H9 (cell line): ENCODE data around the gene IRF1. TPM values are rescaled to one million over a fixed set of nuclear protein-coding genes. Genes with fewer than 3 reads are reported as not detected.

Experiments
- DNase-seq: peaks from one replicate; pipeline ENCODE4 v3.0.0-alpha.2; 2017
- H2AFZ ChIP-seq: one replicate; pipeline ENCODE4 v1.6.1; 2013; ENCODE audit warnings: mild to moderate bottlenecking, low read length, control low read depth, moderate library complexity
- H2AK5ac ChIP-seq: 2 replicates; pipeline ENCODE4 v1.6.1; 2013; ENCODE audit warnings: low read length, control low read depth, mixed read lengths; ENCODE audit not compliant: insufficient read length
- H2BK120ac ChIP-seq: one replicate; pipeline ENCODE4 v1.6.1; 2013; ENCODE audit warnings: low read depth, mild to moderate bottlenecking, low read length, control low read depth, inconsistent platforms; ENCODE audit not compliant: poor library complexity, severe bottlenecking
- H2BK12ac ChIP-seq: 2 replicates; pipeline ENCODE4 v1.6.1; 2013; ENCODE audit warnings: low read length, control low read depth, mixed read lengths, low read depth; ENCODE audit not compliant: insufficient read length
- H2BK15ac ChIP-seq: 2 replicates; pipeline ENCODE4 v1.6.1; 2013; ENCODE audit warnings: low read depth, low read length, control low read depth
- H2BK20ac ChIP-seq: one replicate; pipeline ENCODE4 v1.6.1; 2013; ENCODE audit warnings: low read depth, mild to moderate bottlenecking, low read length, control low read depth, inconsistent platforms; ENCODE audit not compliant: poor library complexity, severe bottlenecking
- H2BK5ac ChIP-seq: 2 replicates; pipeline ENCODE4 v1.6.1; 2013; ENCODE audit warnings: low read length, control low read depth, mixed read lengths; ENCODE audit not compliant: insufficient read length
- H3K14ac ChIP-seq: 2 replicates; pipeline ENCODE4 v1.6.1; 2013; ENCODE audit warnings: low read length, control low read depth; ENCODE audit not compliant: insufficient read depth
- H3K18ac ChIP-seq: 2 replicates; pipeline ENCODE4 v1.6.1; 2013; ENCODE audit warnings: low read depth, mild to moderate bottlenecking, mixed read lengths, low read length, control low read depth; ENCODE audit not compliant: insufficient read length
- H3K23ac ChIP-seq: 2 replicates; pipeline ENCODE4 v1.6.1; 2013; ENCODE audit warnings: low read length, control low read depth, mixed read lengths, low read depth; ENCODE audit not compliant: insufficient read length
- H3K23me2 ChIP-seq: 2 replicates; pipeline ENCODE4 v1.6.1; 2013; ENCODE audit warnings: low read depth, mild to moderate bottlenecking, mixed read lengths, low read length, control low read depth; ENCODE audit not compliant: insufficient read length, poor library complexity, severe bottlenecking
- H3K27ac ChIP-seq: 2 replicates; pipeline ENCODE4 v1.5.1; 2013; ENCODE audit warnings: low read length, control low read depth, mixed read lengths, low read depth; ENCODE audit not compliant: insufficient read length
- H3K27me3 ChIP-seq: 2 replicates; pipeline ENCODE4 v1.6.1; 2013; ENCODE audit warnings: low read length, control low read depth, inconsistent platforms; ENCODE audit not compliant: insufficient read depth
- H3K4ac ChIP-seq: 2 replicates; pipeline ENCODE4 v1.6.1; 2013; ENCODE audit warnings: low read depth, mild to moderate bottlenecking, control low read depth, inconsistent platforms, low read length, moderate library complexity
- H3K4me1 ChIP-seq: 2 replicates; pipeline ENCODE4 v1.6.1; 2013; ENCODE audit warnings: low read length, control low read depth, inconsistent platforms; ENCODE audit not compliant: insufficient read depth
- H3K4me2 ChIP-seq: 2 replicates; pipeline ENCODE4 v1.6.1; 2013; ENCODE audit warnings: low read length, control low read depth, mixed read lengths; ENCODE audit not compliant: insufficient read length, insufficient read depth
- H3K56ac ChIP-seq: 2 replicates; pipeline ENCODE4 v1.6.1; 2013; ENCODE audit warnings: low read depth, mild to moderate bottlenecking, mixed read lengths, low read length, control low read depth; ENCODE audit not compliant: insufficient read length
- H3K79me1 ChIP-seq: 2 replicates; pipeline ENCODE4 v1.6.1; 2013; ENCODE audit warnings: low read depth, mild to moderate bottlenecking, moderate library complexity, low read length, control low read depth, inconsistent platforms; ENCODE audit not compliant: insufficient read depth, poor library complexity, severe bottlenecking
- H3K79me2 ChIP-seq: 2 replicates; pipeline ENCODE4 v1.6.1; 2013; ENCODE audit warnings: low read length, control low read depth, inconsistent platforms; ENCODE audit not compliant: insufficient read depth
- H3K9ac ChIP-seq: 2 replicates; pipeline ENCODE4 v1.6.1; 2013; ENCODE audit warnings: low read length, control low read depth, mixed read lengths; ENCODE audit not compliant: insufficient read length; ENCODE audit errors: extremely low read depth
- H3K9me3 ChIP-seq: one replicate; pipeline ENCODE4 v1.6.1; 2013; ENCODE audit warnings: low read depth, low read length, inconsistent platforms; ENCODE audit not compliant: control insufficient read depth
- H3T11ph ChIP-seq: one replicate; pipeline ENCODE4 v1.6.1; 2013; ENCODE audit warnings: mild to moderate bottlenecking, low read length, control low read depth, inconsistent platforms
- H4K20me1 ChIP-seq: one replicate; pipeline ENCODE4 v1.6.1; 2013; ENCODE audit not compliant: control insufficient read depth, insufficient read length, insufficient read depth
- H4K5ac ChIP-seq: 2 replicates; pipeline ENCODE4 v1.6.1; 2013; ENCODE audit warnings: low read depth, mild to moderate bottlenecking, mixed read lengths, low read length, control low read depth; ENCODE audit not compliant: insufficient read length
- H4K8ac ChIP-seq: replicated peaks from 2 replicates; pipeline ENCODE4 v1.6.1; 2013; ENCODE audit warnings: low read length, control low read depth, mixed read lengths, low read depth; ENCODE audit not compliant: insufficient read length
- H4K91ac ChIP-seq: 2 replicates; pipeline ENCODE4 v1.6.1; 2013; ENCODE audit warnings: low read depth, mild to moderate bottlenecking, moderate library complexity, mixed read lengths, low read length, control low read depth; ENCODE audit not compliant: insufficient read length
- H3K27ac Mint-ChIP-seq, 3 experiments: 2 replicates in 2 of 3; 3 replicates in 1 of 3; pipeline ENCODE4 v1.8.0; 2020 to 2021; ENCODE audit warnings: mixed read lengths in 3 of 3, mild to moderate bottlenecking in 1 of 3, moderate library complexity in 1 of 3
- H3K27me3 Mint-ChIP-seq: 2 replicates; pipeline ENCODE4 v1.8.0; 2021; ENCODE audit warnings: low read depth, mild to moderate bottlenecking, moderate library complexity, mixed read lengths
- H3K36me3 Mint-ChIP-seq, 3 experiments: 2 replicates in 2 of 3; 3 replicates in 1 of 3; pipeline ENCODE4 v1.8.0; 2020 to 2021; ENCODE audit warnings: low read depth in 3 of 3, mixed read lengths in 3 of 3; ENCODE audit not compliant: insufficient read depth in 1 of 3
- H3K4me1 Mint-ChIP-seq, 2 experiments: 2 replicates each; pipeline ENCODE4 v1.8.0; 2020; ENCODE audit warnings: mixed read lengths in 2 of 2
- H3K4me3 Mint-ChIP-seq, 2 experiments: 2 replicates in 1 of 2; 3 replicates in 1 of 2; pipeline ENCODE4 v1.8.0; 2020 to 2021; ENCODE audit warnings: mild to moderate bottlenecking in 2 of 2, mixed read lengths in 2 of 2, moderate library complexity in 1 of 2
- H3K9me3 Mint-ChIP-seq, 2 experiments: 2 replicates in 1 of 2; 3 replicates in 1 of 2; pipeline ENCODE4 v1.8.0; 2020; ENCODE audit warnings: mild to moderate bottlenecking in 2 of 2, mixed read lengths in 2 of 2, moderate library complexity in 1 of 2
- WGBS: extraction: QIAGEN DNeasy Blood & Tissue Kit; methylation state at CpG from one replicate; pipeline ENCODE4 v1.1.7; 2013; ENCODE audit warnings: missing lambda C conversion rate, low lambda C conversion rate, mixed read lengths; ENCODE audit not compliant: insufficient read length; ENCODE audit errors: extremely low coverage; 5-methylcytosine and 5-hydroxymethylcytosine counted together
- total RNA-seq: library from RNA; stranded (reverse); gene quantifications from 2 replicates; pipeline ENCODE4 v1.2.1, GENCODE V29; 2021
- TF ChIP-seq, protein P1 (sequence below): fragments of 200-600 bp; sonication (generic); conservative IDR thresholded peaks from 3 replicates; pipeline ENCODE4 v1.8.0; 2021; ENCODE audit warnings: antibody characterized with exemption, mild to moderate bottlenecking

The IRF1 gene
- total RNA-seq, 1 experiment from 2014 or later, result 8.7 TPM

DNA sequence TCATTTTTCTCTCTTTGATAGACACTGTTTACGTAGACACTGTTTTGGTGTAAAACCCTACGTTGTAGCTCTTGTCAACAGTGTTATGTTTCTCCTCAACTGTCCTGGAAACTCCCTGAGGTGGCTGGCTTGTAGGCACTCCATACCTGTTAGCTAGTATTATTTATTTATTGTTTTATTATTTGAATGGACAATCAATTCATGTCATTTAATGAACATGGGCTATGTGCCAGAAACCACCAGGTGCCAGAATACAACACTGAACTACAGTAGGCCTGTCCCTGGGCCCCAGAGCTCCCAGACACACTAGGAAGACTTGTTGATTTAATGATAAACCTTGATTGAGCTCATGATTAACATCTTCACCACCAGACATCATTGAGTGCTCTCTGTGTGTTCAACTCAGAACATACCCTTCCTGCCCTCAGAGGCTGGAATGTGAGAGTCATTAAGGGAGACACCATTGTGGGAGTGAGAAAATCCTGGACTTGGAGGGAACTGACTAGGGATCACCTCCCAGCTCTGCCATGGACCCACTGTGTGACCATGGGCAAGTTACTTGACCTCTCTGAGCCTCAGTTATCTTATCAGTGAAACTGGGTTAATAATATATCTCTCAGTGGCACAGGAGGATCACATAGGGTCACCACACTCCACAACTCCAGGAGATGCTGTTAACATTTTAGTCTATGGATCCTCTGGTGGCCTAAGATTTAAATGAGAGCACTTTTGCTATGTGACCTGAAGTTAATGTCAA, 19.2 kb downstream of the IRF1 start:
- H3K23ac ChIP-seq, result no peak overlapping the region
- H3K4ac ChIP-seq, result no peak overlapping the region
- no peak overlapping the region for H4K5ac ChIP-seq
- H3K27ac ChIP-seq, result no peak overlapping the region
- peaks cover 2% of the 10 kb centered on the region; the same call in 1 of the 2 replicates for H3K4me1 ChIP-seq
- WGBS, result no CpG with 5 or more reads among the region's 2 CpGs
- no peaks in the 10 kb centered on the region for H3K23me2 ChIP-seq
- no peak for DNase-seq
- H2AFZ ChIP-seq, result no peak overlapping the region
- H2BK120ac ChIP-seq, result no peak overlapping the region
- no peaks in the 10 kb centered on the region for H4K20me1 ChIP-seq
- no peak overlapping the region for H2BK15ac ChIP-seq
- TF ChIP-seq, protein P1, sequence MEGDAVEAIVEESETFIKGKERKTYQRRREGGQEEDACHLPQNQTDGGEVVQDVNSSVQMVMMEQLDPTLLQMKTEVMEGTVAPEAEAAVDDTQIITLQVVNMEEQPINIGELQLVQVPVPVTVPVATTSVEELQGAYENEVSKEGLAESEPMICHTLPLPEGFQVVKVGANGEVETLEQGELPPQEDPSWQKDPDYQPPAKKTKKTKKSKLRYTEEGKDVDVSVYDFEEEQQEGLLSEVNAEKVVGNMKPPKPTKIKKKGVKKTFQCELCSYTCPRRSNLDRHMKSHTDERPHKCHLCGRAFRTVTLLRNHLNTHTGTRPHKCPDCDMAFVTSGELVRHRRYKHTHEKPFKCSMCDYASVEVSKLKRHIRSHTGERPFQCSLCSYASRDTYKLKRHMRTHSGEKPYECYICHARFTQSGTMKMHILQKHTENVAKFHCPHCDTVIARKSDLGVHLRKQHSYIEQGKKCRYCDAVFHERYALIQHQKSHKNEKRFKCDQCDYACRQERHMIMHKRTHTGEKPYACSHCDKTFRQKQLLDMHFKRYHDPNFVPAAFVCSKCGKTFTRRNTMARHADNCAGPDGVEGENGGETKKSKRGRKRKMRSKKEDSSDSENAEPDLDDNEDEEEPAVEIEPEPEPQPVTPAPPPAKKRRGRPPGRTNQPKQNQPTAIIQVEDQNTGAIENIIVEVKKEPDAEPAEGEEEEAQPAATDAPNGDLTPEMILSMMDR, result no peak
- H2BK20ac ChIP-seq, result no peak overlapping the region
- no peaks in the 10 kb centered on the region for H3K27me3 Mint-ChIP-seq
- H2BK5ac ChIP-seq, result no peak overlapping the region
- H3K27me3 ChIP-seq, result no peaks in the 10 kb centered on the region
- H3K18ac ChIP-seq, result no peak overlapping the region
- H3K4me2 ChIP-seq, result no peak overlapping the region
- no peaks in the 10 kb centered on the region for H3K9me3 ChIP-seq
- no peak overlapping the region for H3K9ac ChIP-seq
- peaks cover 5 to 11% of the 10 kb centered on the region in 2 experiments for H3K9me3 Mint-ChIP-seq
- H3K4me3 Mint-ChIP-seq, result no peak overlapping the region
- H2BK12ac ChIP-seq, result no peak overlapping the region
- H3K79me2 ChIP-seq, result no peaks in the 10 kb centered on the region
- H3K27ac Mint-ChIP-seq, result no peak overlapping the region
- no peak overlapping the region for H4K8ac ChIP-seq
- H3K79me1 ChIP-seq, result no peaks in the 10 kb centered on the region
- peaks cover 0 to 7% (median 1%) of the 10 kb centered on the region in 3 experiments; a peak in 4 of 7 replicates for H3K36me3 Mint-ChIP-seq
- H3T11ph ChIP-seq, result no peak overlapping the region
- H2AK5ac ChIP-seq, result no peak overlapping the region
- H3K56ac ChIP-seq, result no peak overlapping the region
- no peak overlapping the region for H3K14ac ChIP-seq
- no peak overlapping the region for H4K91ac ChIP-seq
- H3K4me1 Mint-ChIP-seq, result peaks cover 19 to 20% of the 10 kb centered on the region in 2 experiments
